AG09319 (cell line): ENCODE measurements around the gene TMEM178B.

Experiments
- DNase-seq: peaks from one replicate; pipeline ENCODE4 v3.0.0-alpha.2; 2010; ENCODE audit warnings: low read depth; ENCODE audit errors: extremely low read depth
- CTCF ChIP-seq: IDR thresholded peaks from 2 replicates; pipeline ENCODE4 v1.5.1; 2011; ENCODE audit warnings: low read depth, mild to moderate bottlenecking, inconsistent platforms, low read length, moderate library complexity

TMEM178B gene

GRCh38 chr7:141302617-141303016 lies 228.8 kb downstream of the TMEM178B start:
- TF ChIP-seq CTCF: no peak
- no peak for DNase-seq

- DNase-seq: no peak
- TF ChIP-seq CTCF: no peak
Observed at GRCh38 chr7:141304291-141304690, 230.4 kb downstream of the TMEM178B start.

GRCh38 chr7:141306081-141306480 lies 232.2 kb downstream of the TMEM178B start:
- DNase-seq: no peak
- TF ChIP-seq CTCF: no peak

- TF ChIP-seq CTCF: no peak
Observed at GRCh38 chr7:141312395-141312794, 238.5 kb downstream of the TMEM178B start.

DNA sequence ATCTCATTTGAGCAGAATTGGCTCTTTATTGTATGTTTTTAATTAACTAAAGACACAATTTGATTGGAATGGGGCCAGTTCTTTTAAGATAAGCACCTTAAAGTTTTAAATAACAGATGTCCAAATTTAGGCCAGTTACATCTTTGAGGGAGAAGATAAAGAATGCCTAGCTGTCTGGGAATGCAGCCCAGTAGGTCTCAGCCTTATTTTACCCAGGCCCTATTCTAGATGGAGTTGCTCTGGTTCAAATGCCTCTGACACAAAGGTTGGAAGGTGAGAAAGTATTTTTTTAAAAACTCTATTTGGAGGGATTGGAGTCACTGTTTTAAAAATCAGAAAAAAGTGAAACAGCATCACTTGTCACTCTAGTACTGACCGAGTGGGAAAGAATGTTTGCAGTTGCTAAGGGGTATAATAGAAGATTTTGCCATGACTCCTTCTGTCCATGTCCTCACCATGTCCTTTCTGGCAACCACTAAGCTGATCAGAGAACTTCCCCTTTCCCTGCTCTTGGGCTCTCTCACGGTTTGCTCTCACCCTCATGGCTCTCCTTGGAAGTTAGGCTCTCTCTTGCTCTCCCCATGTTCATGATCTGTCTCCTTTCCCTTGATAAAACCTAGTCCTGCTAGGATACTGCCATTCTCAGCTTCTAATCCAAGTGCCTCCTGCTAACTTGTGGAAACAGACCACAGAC lies 239.1 kb downstream of the TMEM178B start:
- TF ChIP-seq CTCF: no peak
- no peak for DNase-seq

More at GRCh38 chr7:141312395-141312794, 238.5 kb downstream of the TMEM178B start:
- no peak for DNase-seq

DNA sequence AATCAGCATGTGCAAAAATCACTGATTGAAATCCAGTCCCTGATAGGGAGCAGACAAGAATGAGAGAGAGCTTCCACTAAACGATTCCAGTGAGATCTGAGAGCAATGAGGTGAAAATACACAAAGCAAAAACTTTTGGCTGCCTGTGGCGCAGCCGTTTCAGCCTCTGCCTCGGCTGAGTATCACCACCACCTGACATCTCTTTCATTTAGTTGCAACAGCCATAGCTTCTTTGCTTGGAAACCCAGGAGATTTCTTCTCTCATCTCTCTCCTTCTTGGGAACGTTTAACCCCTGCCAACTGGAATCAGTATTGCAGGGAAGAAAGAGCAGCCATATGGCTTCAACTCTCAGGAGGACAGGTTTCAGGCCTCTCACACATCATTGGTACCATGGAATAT lies 240.0 kb downstream of the TMEM178B start:
- TF ChIP-seq CTCF: no peak
- DNase-seq: no peak

DNA sequence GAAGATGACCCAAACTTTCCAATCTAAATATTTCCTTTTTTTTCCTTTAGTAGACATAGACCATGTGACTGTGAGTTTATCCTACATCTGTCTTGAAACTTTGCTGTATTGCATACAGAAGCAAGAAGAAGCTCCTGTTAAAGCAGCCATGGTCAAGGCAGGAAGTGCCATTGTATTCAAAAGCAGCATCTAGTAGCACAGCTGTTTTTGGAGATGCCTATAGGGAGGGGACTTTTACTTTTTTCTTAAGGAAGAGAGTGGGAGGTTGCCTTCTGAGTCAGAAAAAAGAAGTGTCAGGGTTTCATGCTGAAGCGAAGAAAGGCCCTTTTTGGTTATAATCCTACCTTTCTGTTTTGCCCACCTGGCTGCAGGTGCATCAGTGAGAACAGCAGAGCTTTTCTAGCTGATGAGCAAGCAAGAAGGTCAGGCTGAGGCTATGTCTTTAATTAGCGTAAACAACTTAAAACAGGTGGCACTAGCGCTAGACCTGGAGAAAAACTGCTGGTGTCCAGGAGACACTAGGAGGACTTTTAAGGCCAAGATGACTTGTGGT lies 243.2 kb downstream of the TMEM178B start:
- no peak for TF ChIP-seq CTCF
- DNase-seq: no peak
